ENCODE data around the gene COX7A2.

COX7A2 gene

GRCh38 chr6:75196081-75196687 lies 47.4 kb downstream of the COX7A2 start:
- POLR2A ChIA-PET, result no interaction called here
- DNase-seq (ENCODE audit: extremely low spot score), result no peak
- TF ChIP-seq CTCF (IDR thresholded peaks at IDR 0.05; ENCODE audit: control extremely low read depth, extremely low read depth, low read depth, missing control alignments), result no peak
- CTCF ChIA-PET, result interaction anchor here (0.9 kb wide), 1 partner anchor 13 kb away, joined by 3 read pairs; no protein-coding TSS in a partner anchor

- ChIA-PET POLR2A (no interaction called here), CTCF (no interaction called here)
- no peak for TF ChIP-seq CTCF (IDR thresholded peaks at IDR 0.05; ENCODE audit: control extremely low read depth, extremely low read depth, low read depth, missing control alignments)
- DNase-seq (ENCODE audit: extremely low spot score), result no peak
These were observed 55.2 kb downstream of the COX7A2 start for GRCh38 chr6:75188221-75188925.

Data from GM10248 (cell line).